ENCODE data around the gene MGAT4C. TPM values are rescaled to one million over a fixed set of nuclear protein-coding genes. Genes with fewer than 3 reads are reported as not detected.
"Not testable (repeated sequence)": the region's sequence is repeated elsewhere in the genome, so short reads cannot be mapped to it uniquely, and the experiment has no call there.

The MGAT4C gene
- 2.3 TPM for total RNA-seq
- long read RNA-seq, full-length matches to known transcripts, result 3 of 5 reads
- long read RNA-seq, partial matches to known transcripts, result 0 of 5 reads
- long read RNA-seq, other reads (novel, unspliced or antisense), result 2 of 5 reads

DNA sequence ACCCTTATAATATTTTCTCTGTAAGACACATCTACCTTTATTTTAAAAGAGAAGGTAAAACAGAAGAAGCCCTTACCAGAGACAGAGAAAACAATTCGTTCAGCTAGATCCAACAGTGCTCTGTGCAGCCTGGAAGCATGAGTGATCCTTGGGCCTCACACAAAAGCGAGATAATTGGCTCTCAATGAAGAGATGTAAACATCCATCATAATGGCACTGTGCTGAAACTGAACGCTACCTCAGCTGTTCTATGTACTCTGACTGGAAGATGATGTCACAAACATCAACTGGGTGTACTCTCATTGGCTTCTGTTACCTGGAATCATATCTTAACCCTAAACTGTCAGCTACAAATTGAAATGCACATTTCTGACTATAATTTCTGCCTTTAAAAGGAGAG, at the start of gene MGAT4C:
Gene MGAT4C (minus strand): TSS at position 229 of the 400 bp plus-strand sequence.
- intact Hi-C loops (cut with micrococcal nuclease), result no loop called here
- ATAC-seq, result peak; percentile 80

GRCh38 chr12:86296396-86296795, 40.2 kb upstream of the MGAT4C start:
- intact Hi-C loops (cut with micrococcal nuclease); ATAC-seq; DNase-seq: not testable (repeated sequence)

More for the DNA sequence above, at the start of gene MGAT4C:
- no peak for DNase-seq

- DNase-seq (no peak), ATAC-seq (no peak)
- intact Hi-C loops (cut with micrococcal nuclease), result no loop called here
Measured at GRCh38 chr12:86293682-86294240, 37.6 kb upstream of the MGAT4C start.

DNA sequence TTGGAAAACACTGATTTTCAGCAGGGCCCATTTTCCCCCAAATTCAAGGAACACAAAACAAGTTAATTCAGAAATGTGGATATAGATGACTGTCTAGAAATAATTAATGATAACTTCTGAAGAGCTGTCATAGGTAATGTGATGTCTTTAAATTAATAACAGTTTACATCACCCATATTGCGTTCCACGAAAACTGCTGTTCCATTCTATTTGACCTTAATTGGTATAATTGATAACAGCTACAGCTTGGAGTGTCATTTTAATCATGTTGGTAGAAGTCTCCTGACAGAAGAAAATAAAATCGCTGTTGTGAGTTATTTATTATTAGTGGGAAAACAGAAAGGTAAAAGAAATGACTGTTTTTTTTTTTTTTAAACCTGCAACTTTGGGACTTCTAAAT, 36.3 kb upstream of the MGAT4C start:
- ATAC-seq (no peak), DNase-seq (no peak)
- intact Hi-C loops (cut with micrococcal nuclease), result no loop called here

DNA sequence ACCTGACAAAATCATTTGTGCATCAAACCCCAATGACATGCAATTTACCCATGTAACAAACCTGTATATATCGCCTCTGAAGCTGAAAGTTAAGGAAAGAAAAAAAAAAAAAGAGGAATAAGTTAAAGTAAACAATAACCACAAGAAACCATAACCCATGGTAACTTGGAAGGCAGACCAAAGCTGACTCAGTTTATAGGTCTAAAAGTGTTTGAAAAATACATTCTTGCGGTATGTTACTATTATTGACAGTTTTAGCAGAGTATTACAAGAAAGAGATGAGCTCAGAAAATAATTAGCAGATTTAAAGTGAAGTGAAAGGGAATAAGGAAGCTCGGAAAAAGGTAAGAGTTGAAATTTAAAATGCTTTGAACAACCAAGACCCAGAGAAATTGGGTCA, 34.4 kb upstream of the MGAT4C start:
- ATAC-seq (no peak), DNase-seq (no peak)
- intact Hi-C loops (cut with micrococcal nuclease), result no loop called here

GRCh38 chr12:86286119-86286518, 29.9 kb upstream of the MGAT4C start:
- intact Hi-C loops (cut with micrococcal nuclease), result no loop called here

GRCh38 chr12:86283620-86284019, 27.4 kb upstream of the MGAT4C start:
- intact Hi-C loops (cut with micrococcal nuclease), result no loop called here
- no peak for ATAC-seq
- no peak for DNase-seq

More at GRCh38 chr12:86286119-86286518, 29.9 kb upstream of the MGAT4C start:
- ATAC-seq (no peak), DNase-seq (no peak)

DNA sequence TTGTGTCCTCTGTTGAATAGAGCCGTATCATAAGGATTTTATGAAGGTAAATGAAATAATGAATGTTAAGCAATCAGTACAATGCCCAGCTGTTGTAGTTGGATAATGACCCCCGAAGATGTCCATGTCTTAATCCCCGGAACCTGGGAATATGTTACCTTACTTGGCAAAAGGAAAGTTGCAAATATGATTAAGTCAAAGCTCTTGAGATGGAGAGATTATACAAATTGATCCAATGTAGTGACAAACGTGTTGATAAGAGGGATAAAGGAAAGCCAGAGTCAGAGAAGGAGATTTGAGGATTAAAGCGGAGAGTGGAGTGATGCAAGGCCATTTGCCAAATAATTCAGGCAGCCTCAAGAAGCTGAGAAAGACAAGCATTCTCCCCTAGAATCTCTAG, 19.2 kb upstream of the MGAT4C start:
- intact Hi-C loops (cut with micrococcal nuclease), result no loop called here
- ATAC-seq, result no peak
- DNase-seq, result no peak

GRCh38 chr12:86265329-86265695, 9.1 kb upstream of the MGAT4C start:
- intact Hi-C loops (cut with micrococcal nuclease), result no loop called here
- ATAC-seq, result no peak
- DNase-seq, result no peak

DNA sequence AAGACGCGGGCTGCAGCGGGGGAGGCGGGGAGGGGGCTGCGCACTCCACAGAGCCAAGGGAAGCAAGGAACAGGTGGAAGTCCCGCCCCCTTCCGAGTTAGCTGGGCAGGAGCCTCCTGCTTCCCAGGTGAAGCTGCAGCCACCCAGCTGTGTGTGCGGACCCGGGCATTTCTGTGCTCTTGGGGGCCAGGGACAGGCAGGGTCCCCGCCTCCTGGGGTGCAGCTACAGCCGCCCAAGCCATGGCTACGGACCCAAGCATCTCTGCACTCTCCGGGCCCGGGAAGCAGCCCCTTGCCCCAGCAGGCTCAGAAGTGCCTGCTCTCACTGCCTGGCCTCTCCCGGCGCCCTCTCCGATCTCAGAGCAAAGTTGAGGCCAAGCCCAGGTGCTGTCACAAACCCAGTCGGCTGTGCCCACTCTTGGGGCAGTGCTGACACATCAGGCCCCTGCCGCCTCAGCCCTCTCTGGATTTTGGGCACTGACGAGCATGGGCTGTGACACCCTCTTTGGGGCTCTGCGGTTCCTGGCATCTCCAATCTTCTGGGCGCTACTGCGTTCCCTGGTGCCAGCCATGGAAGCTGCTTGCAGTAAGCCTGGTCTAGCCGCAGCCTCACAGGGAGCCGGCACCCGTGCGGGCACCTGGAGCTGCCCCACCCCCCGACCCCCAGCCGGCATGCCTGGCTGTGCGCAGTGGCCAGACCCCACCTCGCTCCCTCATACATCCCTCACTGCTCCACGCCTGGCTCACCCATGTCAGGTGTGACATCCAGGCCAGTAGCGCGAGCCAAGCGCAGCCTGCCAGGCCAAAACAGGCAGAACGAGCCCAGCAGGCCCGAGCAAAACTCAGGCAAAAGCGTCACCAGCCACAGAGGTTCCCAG, 8.5 kb upstream of the MGAT4C start:
- intact Hi-C loops (cut with micrococcal nuclease), result no loop called here
- DNase-seq (peak; percentile 32), ATAC-seq (peak; percentile 49)

DNA sequence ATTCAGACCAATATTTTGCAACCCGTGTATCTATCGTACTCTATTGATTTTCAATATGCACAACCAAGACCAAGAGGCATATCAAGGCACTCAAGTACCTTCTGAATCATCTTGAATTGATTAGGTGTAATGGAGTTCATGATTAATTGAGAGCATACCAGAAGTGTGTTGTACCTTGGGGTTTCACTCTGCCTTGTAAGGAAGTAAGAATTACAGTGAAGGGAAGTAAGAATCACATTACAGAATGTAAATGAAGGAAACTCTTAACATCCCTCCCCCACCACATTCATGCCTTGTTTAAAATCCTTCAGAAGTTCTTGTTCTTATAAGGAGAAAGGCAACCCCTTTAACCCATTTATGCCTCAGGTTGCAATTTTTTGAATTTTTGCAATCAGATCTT, 5.4 kb upstream of the MGAT4C start:
- DNase-seq (no peak), ATAC-seq (no peak)
- intact Hi-C loops (cut with micrococcal nuclease), result no loop called here

GRCh38 chr12:86261142-86261541, 5.0 kb upstream of the MGAT4C start:
- DNase-seq (no peak), ATAC-seq (no peak)
- intact Hi-C loops (cut with micrococcal nuclease), result no loop called here

- ATAC-seq (peak; percentile 25), DNase-seq (no peak)
- intact Hi-C loops (cut with micrococcal nuclease), result no loop called here
Measured at GRCh38 chr12:86260183-86260582, 4.0 kb upstream of the MGAT4C start.

GRCh38 chr12:86257134-86257533, 943 bp upstream of the MGAT4C start:
- no peak for DNase-seq
- intact Hi-C loops (cut with micrococcal nuclease), result no loop called here
- ATAC-seq, result peak; percentile 91

- DNase-seq (no peak), ATAC-seq (peak; percentile 17)
- intact Hi-C loops (cut with micrococcal nuclease), result no loop called here
Measured at GRCh38 chr12:86254399-86255107, 1.6 kb downstream of the MGAT4C start.

DNA sequence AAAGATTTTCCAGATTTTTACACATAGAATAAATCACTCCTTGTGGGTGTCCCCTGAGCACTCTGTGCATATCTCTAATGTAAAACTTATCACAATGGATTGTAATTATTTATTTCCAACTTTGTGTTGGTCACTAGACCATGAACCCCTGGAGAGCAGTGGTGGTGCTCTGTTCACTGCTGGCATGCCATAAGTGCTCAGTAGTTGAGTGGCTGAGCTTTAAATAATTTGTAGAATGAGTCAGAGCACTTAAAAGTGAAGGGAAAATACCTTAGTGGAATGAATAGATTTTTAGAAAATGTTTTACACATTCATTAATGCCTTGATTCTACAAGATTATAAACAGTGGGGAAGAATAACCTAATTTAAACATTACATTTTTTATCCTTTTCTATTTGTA, 6.3 kb downstream of the MGAT4C start:
- ATAC-seq, result peak; percentile 85
- intact Hi-C loops (cut with micrococcal nuclease), result no loop called here
- no peak for DNase-seq

- intact Hi-C loops (cut with micrococcal nuclease), result no loop called here
- DNase-seq (no peak), ATAC-seq (no peak)
Measured at GRCh38 chr12:86249276-86249675, 6.9 kb downstream of the MGAT4C start.

DNA sequence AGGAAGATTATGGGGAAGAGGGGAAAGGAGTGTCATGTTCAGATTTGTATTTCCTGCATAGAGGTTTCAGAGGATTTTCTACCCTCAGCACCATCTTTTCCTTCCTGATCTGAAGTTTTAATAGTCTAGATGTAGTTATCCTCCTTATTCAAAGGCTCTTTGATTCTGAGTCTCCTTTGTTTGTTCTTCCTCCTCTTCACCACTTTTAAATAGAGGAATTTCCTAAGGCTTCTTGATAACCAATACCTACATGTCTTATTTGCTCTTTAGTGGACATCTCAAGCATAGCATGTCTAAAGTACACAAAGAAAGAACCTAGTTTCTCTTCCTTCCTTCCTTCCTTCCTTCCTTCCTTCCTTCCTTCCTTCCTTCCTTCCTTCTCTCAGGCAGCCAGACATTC, 8.3 kb downstream of the MGAT4C start:
- ATAC-seq (no peak), DNase-seq (no peak)
- intact Hi-C loops (cut with micrococcal nuclease), result no loop called here

DNA sequence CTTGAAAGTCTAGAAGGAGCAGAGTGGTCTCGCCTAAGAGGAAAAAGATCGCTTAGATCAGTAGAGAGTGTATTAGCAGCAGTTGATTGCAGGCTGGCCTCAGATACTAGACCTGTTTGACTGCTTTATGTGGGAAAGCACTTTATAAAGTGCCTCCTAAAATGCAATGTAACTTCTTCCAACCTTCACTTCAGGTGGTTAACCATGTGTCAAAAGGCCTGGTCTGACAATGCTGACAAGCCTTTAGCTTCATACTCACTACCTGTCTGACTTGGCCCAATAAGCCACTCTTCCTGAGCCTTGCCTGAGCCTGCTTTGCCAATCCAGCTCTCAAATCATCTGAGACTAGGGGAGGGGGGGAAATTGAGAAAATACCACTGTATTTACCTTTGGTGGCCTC, 14.6 kb downstream of the MGAT4C start:
- ATAC-seq (no peak), DNase-seq (no peak)
- intact Hi-C loops (cut with micrococcal nuclease), result no loop called here

DNA sequence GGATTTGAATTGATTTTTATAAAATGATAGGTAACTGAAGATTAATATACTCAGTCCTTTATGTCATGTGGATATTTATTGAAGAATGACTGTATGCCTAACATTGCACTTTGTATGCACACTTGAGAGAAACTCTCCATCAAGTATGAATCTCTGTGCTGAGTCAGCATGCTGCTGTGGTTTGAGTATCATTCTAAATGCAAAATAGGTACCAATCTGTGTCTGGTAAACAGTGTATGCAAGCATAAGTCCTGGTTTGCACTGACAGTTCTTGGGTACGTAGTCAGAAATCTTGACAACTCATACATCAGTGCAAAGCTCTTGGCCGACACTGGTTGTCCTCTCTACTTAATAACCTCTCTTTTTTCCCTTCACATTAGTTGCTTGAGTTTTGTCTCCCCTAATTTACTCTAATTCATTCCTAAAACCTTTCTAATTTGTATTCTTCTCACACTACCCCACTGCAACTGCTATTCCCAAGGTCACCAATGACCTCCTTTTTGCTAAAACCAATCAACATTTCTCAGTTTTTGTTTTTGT, 21.8 kb downstream of the MGAT4C start:
- ATAC-seq (no peak), DNase-seq (no peak)
- intact Hi-C loops (cut with micrococcal nuclease), result no loop called here
